Measurements from ENCODE around the gene NDOR1.

The NDOR1 gene

GRCh38 chr9:137245450-137246421 is 40.2 kb downstream of the NDOR1 start:
- FAIRE-seq, result no peak

DNA sequence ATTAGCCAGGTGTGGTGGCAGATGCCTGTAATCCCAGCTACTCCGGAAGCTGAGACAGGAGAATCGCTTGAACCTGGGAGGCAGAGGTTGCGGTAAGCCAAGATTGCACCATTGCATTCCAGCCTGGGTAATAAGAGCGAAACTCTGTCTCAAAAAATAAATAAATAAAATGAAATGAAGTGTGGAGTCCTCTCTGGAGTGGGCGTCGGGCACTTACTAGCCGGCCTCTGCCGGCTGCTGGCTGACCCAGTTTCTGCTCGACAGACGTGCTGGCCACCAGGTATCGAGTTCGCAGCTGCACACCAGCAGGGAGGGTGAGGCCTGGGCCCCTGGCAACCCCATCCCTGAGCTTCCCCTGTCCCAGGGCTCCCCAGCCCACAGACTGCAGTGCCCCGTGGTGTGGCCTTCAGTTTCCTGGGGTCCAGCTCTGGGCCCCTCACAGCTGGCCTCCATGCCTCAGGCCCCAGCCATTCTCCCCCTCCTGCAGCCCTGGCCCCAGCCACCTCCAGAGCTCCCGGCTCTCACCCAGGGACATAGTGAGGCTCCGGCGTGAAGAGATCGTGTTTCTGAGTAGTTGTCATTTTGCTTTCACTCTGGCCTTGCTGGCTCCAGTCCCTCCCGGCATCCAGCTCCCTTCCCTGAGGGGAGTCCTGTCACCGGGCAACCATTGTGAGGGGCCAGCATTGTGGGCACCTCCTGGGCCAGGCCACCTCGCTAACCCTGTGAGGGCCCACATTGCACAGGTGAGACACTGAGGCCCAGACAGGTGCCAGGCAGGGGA is 41.8 kb downstream of the NDOR1 start:
- FAIRE-seq, result no peak

DNA sequence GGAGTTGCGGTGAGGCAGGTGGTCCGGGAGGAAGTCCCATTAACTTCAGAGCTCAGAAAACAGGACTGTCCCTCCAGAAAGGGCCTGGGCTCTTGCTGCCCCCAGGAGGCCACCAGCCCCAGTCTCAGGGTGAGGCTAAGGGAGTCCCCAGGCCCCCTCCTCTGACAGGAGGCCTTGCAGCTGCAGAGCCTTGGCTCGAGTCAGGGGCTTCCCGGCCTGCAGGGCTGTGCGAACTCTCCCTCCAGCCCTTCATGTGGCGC is 42.3 kb downstream of the NDOR1 start:
- no peak for FAIRE-seq

DNA sequence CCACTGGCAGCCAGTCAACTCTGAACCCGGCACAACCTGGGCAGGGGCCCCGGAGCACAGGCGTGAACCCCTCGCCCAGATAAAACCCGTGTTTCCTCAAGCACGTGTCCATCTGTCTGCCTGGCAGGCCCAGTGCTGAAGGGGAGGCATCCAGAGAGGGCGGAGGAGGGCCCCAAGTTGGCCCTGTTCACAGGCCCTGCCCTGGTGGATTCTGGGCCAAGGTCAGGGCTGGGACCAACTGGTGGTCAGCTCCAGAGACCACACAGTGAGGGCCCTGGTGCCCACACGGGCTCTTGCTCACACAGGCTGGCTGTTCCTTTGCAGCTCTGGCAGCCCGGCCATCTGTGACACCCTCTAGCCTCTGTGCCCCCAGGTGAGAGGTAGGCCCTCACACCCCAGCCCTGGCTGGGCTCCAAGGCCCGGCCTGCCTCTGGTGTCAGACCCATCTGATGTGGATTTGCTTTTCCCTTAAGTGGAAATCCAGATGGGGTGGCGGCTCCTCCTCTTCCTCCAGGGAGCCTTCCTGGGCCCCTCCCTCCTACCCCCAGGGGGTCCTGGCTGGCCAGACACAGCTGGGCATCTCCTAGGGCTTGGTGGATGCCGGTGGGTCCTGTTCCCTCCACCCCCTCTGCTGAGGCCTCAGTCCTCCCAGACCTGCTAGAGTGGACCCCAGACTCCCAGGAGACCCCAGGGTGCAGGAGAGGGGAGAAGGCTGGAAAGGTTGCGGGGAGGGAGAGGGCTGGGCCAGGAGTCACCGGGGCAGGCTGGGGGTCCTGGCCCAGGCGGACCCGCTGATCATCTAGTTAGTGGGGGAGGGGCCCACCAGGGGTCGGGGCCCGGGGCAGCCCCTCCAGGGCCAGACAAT is 45.1 kb downstream of the NDOR1 start:
- FAIRE-seq, result no peak

DNA sequence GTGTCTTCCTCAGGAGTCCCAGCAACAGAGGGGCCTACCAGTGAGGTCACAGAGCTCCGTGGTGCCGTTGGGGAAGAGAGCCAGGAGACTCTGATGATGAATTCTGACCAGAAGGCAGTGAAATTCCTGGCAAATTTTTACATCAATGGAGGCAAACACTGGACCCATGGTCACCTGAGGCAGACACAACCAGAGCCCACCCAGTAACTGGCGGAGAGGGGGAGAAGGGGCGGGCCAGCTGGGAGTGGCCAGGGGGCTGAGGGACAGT is 45.6 kb downstream of the NDOR1 start, which contains the start of gene STPG3:
Gene STPG3, plus strand, starts transcription at position 93 of the 268 bp plus-strand sequence. Its CDS starts 1 bp downstream, at position 94.
- FAIRE-seq, result no peak

DNA sequence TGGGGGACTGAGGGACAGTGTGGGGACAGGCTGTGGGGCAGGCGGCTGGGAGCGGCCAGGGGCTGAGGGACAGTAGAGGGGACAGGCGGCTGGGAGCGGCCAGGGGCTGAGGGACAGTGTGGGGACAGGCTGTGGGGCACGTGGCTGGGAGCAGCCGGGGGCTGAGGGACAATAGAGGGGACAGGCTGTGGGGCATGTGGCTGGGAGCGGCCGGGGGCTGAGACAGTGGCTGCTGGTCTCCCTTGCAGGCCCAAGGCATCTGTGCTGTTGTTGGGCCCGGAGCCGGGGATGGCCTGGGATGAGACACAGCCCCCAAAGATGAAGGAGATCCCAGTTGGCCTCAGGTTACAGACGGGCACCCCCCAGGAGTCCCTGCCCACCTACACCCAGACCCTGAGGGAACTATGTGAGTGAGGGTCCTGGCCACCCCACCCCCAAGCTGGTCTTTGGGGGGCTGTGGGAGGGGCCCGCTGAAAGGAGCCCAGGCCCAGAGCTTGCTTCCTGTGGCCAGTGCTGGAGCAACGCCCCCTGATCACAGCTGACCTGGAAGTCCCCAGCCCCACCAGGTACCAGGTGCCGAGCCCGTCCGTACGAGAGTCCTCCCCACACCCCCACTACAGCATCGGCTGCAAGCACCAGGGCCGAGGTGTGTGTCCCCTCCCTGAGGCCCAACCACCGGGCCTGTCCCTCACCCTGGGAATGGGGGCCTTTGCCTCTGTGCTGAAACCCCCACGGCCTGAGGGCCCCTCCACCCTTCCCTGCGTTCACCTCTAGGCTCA is 46.2 kb downstream of the NDOR1 start:
- no peak for FAIRE-seq

DNA sequence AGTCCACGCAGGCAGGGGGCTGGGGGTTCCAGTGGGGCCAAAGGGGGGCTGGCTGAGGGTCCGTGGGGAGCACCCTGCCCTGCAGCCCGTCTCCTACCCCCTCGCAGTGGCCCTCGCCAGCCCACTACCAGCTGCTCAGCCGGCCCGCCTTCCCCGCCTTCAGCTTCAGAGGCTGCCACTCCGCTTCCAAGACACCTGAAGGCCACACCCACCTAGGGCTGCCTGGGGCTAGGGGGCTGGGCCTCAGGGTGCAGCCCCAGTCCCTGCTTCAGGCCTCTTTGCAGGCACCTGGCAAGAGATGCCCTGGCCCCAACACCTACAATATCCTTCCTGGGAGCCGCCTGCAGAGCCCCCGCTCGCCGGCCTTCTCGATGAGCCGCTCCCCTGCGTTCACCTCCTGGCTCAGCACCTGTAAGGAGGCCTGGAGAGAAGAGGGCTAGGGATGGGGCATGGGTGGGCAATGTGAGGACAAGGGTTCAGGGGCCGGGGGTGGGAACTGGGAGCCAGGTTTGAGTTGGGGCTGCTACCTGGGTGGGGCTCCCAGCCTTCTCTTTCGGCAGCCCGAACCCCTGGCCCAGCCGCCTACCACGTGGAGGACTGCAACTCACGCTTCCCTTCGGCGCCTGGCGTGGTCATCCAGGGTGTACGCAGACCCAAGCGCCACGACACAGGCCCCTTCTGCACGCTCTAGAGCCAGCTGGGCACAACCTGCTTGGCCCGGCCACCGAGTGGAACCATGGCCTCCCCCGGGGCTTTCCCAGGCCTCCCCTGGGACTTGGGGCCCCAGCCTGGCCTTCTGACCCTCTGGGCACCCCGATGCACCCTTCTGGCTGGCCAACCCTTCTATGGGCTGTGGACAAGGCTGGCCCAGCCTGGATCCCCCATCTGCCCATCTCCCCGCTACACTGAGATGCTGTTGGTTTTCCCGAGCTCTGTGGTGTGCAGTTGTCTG is 47.3 kb downstream of the NDOR1 start:
- FAIRE-seq, result no peak

DNA sequence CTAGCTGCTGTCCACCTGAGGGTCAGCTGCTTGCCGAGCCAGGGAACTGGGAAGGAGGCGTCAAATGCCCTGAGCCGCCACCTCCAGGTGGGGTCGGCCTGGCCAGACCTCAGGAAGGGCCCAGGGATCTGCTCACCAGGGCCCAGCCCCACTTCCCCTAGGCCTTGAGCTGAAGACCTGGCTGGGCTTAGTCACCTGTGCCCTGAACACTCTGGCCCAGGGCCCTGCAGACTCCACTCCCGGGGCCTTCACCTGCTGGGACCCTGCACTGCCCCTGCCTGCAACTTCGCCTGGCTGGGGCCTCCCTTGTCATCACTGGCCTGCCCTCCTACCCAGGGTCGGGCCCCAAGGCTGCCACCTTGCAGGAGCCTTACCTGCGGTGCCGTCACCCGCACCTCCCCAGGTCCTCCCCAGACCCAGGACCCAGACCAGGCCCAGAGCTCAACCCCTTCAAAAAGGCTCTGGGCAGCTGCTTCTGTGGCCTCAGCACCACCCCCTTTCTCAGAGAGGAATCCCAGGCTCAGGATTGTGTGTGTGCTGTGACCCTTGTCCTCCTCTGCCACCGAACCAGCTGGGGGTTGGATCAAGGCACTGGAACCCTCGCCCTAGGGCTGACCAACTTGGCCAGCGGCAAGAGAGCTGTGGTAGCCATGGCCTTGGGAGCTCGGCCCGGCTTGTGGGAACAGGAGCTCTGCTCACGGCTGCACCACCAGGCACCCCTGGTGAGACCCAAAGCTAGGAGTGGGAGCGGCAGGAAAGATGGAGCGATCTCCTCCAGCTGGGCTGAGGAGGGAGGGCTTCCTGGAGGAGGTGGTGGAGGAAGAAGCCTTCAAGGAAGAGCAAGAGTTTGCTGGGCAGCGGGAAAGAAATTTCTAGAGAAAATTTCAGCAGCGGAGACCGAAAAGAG is 48.5 kb downstream of the NDOR1 start:
- no peak for FAIRE-seq

GRCh38 chr9:137254624-137255447 is 49.3 kb downstream of the NDOR1 start, which contains the start of gene NELFB:
Gene NELFB (plus strand): TSS chr9:137255327.
- FAIRE-seq, result no peak

DNA sequence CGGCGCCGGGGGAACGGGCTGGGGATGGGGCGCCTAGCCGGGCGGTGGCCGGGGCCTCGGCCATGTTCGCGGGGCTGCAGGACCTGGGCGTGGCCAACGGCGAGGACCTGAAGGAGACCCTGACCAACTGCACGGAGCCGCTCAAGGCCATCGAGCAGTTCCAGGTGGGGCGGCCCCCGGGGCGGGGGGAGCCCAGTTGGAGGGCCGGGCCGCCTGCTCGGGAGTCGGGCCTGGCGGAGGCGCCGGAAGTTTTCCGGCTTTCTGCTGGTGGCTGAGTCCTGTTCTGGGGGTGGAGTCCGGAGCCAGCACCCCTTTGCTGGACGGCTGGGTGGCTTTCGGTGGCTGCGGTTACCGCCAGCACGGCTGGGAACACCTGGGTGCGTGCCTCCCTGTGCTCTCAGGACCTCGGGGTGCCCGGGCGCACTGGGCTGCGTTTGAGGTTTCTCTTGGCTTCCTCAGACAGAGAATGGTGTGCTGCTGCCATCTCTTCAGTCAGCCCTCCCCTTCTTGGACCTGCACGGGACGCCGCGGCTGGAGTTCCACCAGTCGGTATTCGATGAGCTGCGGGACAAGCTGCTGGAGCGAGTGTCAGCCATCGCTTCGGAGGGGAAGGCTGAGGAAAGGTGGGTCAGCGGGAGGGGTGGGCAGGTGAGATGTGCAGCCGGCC is 50.1 kb downstream of the NDOR1 start:
- FAIRE-seq, result no peak

DNA sequence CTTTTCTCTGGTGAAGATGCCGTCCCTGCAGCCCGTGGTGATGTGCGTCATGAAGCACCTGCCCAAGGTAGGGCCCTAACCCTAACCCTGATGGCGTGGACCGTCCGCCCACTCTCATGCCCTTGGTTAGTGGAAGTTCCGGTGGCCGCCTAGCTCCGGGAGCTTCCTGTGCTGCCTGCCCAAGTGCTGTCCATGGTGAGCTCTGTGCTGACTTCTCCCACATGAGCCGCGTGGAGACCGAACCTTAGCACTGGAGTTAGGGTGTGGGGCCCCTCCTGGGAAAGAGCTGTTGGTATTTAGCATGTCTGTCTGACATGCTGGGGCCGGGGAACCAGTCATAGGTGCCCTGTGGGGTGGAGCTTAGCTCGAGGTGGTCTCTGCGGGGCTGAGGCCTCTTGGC is 50.9 kb downstream of the NDOR1 start:
- FAIRE-seq, result no peak

DNA sequence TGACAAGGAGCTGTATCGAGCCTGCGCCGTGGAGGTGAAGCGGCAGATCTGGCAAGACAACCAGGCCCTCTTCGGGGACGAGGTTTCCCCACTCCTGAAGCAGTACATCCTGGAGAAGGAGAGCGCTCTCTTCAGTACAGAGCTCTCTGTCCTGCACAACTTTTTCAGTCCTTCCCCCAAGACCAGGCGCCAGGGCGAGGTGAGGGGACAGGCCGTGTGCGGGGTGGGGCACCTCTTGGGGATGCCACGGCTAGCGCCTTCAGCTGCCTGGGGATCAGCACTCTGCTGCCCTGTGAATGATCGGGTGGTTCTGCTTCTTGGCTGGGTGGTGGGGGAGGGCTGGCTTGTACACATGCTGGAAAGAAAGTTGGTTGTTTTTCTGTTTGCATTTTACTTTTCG is 51.4 kb downstream of the NDOR1 start:
- FAIRE-seq, result no peak

DNA sequence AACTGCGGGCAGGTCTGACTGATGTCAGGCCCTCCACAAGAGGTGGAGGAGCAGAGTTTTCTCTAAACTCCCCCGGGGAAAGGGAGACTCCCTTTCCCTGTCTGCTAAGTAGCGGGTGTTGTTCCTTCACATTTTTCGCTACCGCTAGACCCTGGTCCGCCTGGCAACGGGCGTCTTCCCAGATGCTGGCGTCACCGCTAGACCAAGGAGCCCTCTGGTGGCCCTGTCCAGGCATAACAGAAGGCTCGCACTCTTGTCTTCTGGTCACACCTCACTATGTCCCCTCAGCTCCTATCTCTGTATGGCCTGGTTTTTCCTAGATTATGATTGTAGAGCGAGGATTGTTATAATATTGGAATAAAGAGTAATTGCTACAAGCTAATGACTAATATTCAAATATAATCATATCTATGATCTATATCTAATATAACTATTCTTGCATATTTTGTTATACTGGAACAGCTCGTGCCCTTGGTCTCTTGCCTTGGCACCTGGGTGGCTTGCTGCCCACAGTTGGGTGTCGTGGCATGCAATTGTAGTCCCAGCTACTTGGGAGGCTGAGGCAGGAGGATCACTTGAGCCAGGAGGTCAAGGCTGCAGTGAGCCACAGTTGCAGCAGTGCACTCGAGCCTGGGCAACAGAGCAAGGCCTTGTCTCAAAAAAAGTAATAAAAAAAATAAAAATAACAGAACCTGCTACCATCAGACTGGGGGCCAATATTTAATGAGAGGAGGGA is 56.8 kb downstream of the NDOR1 start:
- peak; percentile 13 for FAIRE-seq

- no peak for FAIRE-seq
Observed at GRCh38 chr9:137262909-137263285, 57.4 kb downstream of the NDOR1 start.

GRCh38 chr9:137263506-137263905 is 58.0 kb downstream of the NDOR1 start:
- FAIRE-seq, result no peak

GRCh38 chr9:137264067-137264466 is 58.6 kb downstream of the NDOR1 start:
- no peak for FAIRE-seq

DNA sequence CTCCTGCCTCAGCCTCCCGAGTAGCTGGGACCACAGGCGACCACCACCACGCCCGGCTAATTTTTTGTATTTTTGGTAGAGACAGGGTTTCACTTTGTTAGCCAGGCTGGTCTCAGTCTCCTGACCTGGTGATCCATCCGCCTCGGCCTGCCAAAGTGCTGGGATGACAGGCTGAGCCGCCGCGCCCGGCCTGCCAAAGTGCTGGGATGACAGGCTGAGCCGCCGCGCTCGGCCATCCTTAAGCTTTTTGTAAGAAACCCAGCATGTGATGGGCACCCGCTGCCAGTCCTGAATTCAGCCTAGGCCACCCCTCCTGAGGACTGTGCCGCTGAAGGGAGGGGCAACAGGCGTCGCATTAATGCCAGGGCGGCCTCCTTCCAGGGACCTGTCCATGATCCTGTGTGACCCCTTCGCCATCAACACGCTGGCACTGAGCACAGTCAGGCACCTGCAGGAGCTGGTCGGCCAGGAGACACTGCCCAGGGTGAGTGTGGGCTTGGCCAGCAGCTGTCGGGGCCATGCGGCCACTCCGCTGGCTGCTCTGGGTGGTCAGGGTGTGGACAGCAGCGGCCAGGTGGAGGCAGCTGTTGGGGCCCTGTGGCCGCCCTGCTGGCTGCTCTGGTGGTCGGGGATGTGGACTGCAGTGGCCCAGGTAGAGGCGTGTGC is 60.1 kb downstream of the NDOR1 start:
- no peak for FAIRE-seq

DNA sequence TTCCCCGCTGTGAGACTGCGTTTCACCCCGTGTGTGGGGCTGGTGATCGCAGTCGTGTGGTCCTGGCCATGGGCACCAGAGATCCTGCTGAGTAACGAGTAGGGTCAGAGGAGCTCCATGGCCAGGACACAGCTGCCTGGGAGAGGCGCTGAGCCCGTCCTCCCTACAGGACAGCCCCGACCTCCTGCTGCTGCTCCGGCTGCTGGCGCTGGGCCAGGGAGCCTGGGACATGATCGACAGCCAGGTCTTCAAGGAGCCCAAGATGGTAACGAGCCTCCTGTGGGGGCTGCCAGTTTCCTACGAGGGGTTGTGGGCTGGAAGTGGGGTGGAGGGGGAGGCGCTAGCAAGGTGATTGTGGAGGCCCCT is 60.6 kb downstream of the NDOR1 start:
- FAIRE-seq, result no peak
